RPMI7951 (cell line): Measurements from ENCODE around the gene PRTG. TPM values are rescaled to one million over a fixed set of nuclear protein-coding genes. Genes with fewer than 3 reads are reported as not detected.
A peak's percentile ranks its signal among the peaks of the same experiment; 100 is the strongest.
"Not testable (repeated sequence)": the region's sequence is repeated elsewhere in the genome, so short reads cannot be mapped to it uniquely, and the experiment has no call there.

ENCODE experiments used
- DNase-seq: peaks from one replicate; pipeline ENCODE4 v3.0.0-alpha.2; 2012; ENCODE audit warnings: low read depth
- total RNA-seq: library from RNA; depleted of rRNA; stranded (reverse); fragments of >200 nt; shearing (Covaris generic); gene quantifications from 2 replicates; pipeline ENCODE4 v1.2.3, GENCODE V29; 2014

Gene PRTG
- total RNA-seq, 1 experiment from 2014 or later: 3.8 TPM

GRCh38 chr15:55696221-55696620 is 46.7 kb downstream of the PRTG start:
- no peak for DNase-seq

GRCh38 chr15:55695432-55695831 is 47.5 kb downstream of the PRTG start:
- DNase-seq: no peak

GRCh38 chr15:55694652-55695150 is 48.3 kb downstream of the PRTG start:
- no peak for DNase-seq

GRCh38 chr15:55693116-55693515 is 49.8 kb downstream of the PRTG start:
- DNase-seq: not testable (repeated sequence)

- DNase-seq: no peak
Observed at GRCh38 chr15:55687792-55688191, 55.2 kb downstream of the PRTG start.

- DNase-seq: peak; percentile 31
Observed at GRCh38 chr15:55685286-55685685, 57.7 kb downstream of the PRTG start.

GRCh38 chr15:55683376-55683775 is 59.6 kb downstream of the PRTG start:
- DNase-seq: peak; percentile 36

- no peak for DNase-seq
Observed at GRCh38 chr15:55681631-55682030, 61.3 kb downstream of the PRTG start.

- DNase-seq: no peak
Observed at GRCh38 chr15:55676507-55676906, 66.4 kb downstream of the PRTG start.

GRCh38 chr15:55673287-55673686 is 69.7 kb downstream of the PRTG start:
- DNase-seq: no peak

- DNase-seq: no peak
Observed at GRCh38 chr15:55669270-55669669, 73.7 kb downstream of the PRTG start.

- no peak for DNase-seq
Observed at GRCh38 chr15:55665605-55666227, 77.2 kb downstream of the PRTG start.

- DNase-seq: peak; percentile 15
Observed at GRCh38 chr15:55661428-55661827, 81.5 kb downstream of the PRTG start.

- DNase-seq: no peak
Observed at GRCh38 chr15:55660153-55660552, 82.8 kb downstream of the PRTG start.

- no peak for DNase-seq
Observed at GRCh38 chr15:55659481-55659880, 83.5 kb downstream of the PRTG start.

- no peak for DNase-seq
Observed at GRCh38 chr15:55658886-55659285, 84.1 kb downstream of the PRTG start.

GRCh38 chr15:55654561-55655031 is 88.4 kb downstream of the PRTG start:
- no peak for DNase-seq

- no peak for DNase-seq
Observed at GRCh38 chr15:55652909-55653495, 90.0 kb downstream of the PRTG start.

GRCh38 chr15:55652359-55652758 is 90.6 kb downstream of the PRTG start:
- DNase-seq: no peak

- peak; percentile 34 for DNase-seq
Observed at GRCh38 chr15:55649058-55649423, 93.9 kb downstream of the PRTG start.

- DNase-seq: no peak
Observed at GRCh38 chr15:55638764-55639163, 104.2 kb downstream of the PRTG start.

GRCh38 chr15:55637086-55637485 is 105.9 kb downstream of the PRTG start:
- DNase-seq: no peak

GRCh38 chr15:55633731-55634130 is 109.2 kb downstream of the PRTG start:
- no peak for DNase-seq

GRCh38 chr15:55632434-55632833 is 110.5 kb downstream of the PRTG start:
- DNase-seq: no peak
